PC-3 (cell line): ENCODE data around the gene RCAN1. TPM values are rescaled to one million over a fixed set of nuclear protein-coding genes. Genes with fewer than 3 reads are reported as not detected.

Source experiments
- ATAC-seq: fragments of 200-7000 bp; cut with Tn5 transposase; 2 replicates; pipeline ENCODE4 v1.9.1; 2020; ENCODE audit warnings: mild to moderate bottlenecking, moderate library complexity
- BruUV-seq: library from RNA; stranded (reverse); fragments of 400-500 nt; replicated peaks from 2 replicates; lab custom pipeline; 2021; lab: Mats Ljungman, UMichigan
- CTCF ChIA-PET: fragments of 300-600 bp; sonication (Branson Sonifier 250); formaldehyde crosslinking; loops from one replicate; lab custom pipeline; 2022; ENCODE audit warnings: antibody characterized with exemption; lab: Charles Lee
- POLR2A ChIA-PET: fragments of 300-600 bp; sonication (Branson Sonifier 250); formaldehyde crosslinking; loops from one replicate; lab custom pipeline; 2022; ENCODE audit warnings: antibody characterized with exemption; ENCODE audit not compliant: unreplicated experiment; lab: Charles Lee
- DNase-seq: peaks from one replicate; pipeline ENCODE4 v3.0.0-alpha.2; 2015
- H2AFZ ChIP-seq: fragments of 300-600 bp; sonication (generic); 2 replicates; pipeline ENCODE4 v1.6.0; 2016; ENCODE audit warnings: antibody characterized with exemption, low read length
- H3F3A ChIP-seq: fragments of 300-600 bp; sonication (generic); one replicate; pipeline ENCODE4 v1.6.0; 2017; ENCODE audit warnings: antibody characterized with exemption, low read length, control low read depth, mild to moderate bottlenecking; ENCODE audit not compliant: unreplicated experiment
- H3K27ac ChIP-seq: fragments of 300-600 bp; sonication (generic); 2 replicates; pipeline ENCODE4 v1.5.1; 2016; ENCODE audit warnings: mild to moderate bottlenecking, low read length
- H3K27me3 ChIP-seq: fragments of 300-600 bp; sonication (generic); 2 replicates; pipeline ENCODE4 v1.6.1; 2016; ENCODE audit warnings: low read length, mixed read lengths
- H3K36me3 ChIP-seq: fragments of 300-600 bp; sonication (generic); 2 replicates; pipeline ENCODE4 v1.6.1; 2016; ENCODE audit warnings: low read depth, mixed run types, low read length, mixed read lengths
- H3K4me1 ChIP-seq: fragments of 300-600 bp; sonication (generic); 2 replicates; pipeline ENCODE4 v1.5.1; 2016; ENCODE audit warnings: low read length; ENCODE audit not compliant: insufficient read depth
- H3K4me2 ChIP-seq: fragments of 300-600 bp; sonication (generic); 2 replicates; pipeline ENCODE4 v1.6.0; 2016; ENCODE audit warnings: low read length
- H3K4me3 ChIP-seq: fragments of 300-600 bp; sonication (generic); 2 replicates; pipeline ENCODE4 v1.5.1; 2016; ENCODE audit warnings: mild to moderate bottlenecking, low read length, mixed read lengths
- H3K79me2 ChIP-seq: fragments of 300-600 bp; sonication (generic); 2 replicates; pipeline ENCODE4 v1.6.1; 2017; ENCODE audit warnings: low read length, mixed read lengths
- H3K9ac ChIP-seq: fragments of 300-600 bp; sonication (generic); 2 replicates; pipeline ENCODE4 v1.6.0; 2016; ENCODE audit warnings: mild to moderate bottlenecking, low read length
- H3K9me2 ChIP-seq: fragments of 300-600 bp; sonication (generic); replicated peaks from 2 replicates; pipeline ENCODE4 v1.6.1; 2016; ENCODE audit warnings: mixed run types, low read length, mixed read lengths
- H3K9me3 ChIP-seq: fragments of 300-600 bp; sonication (generic); 2 replicates; pipeline ENCODE4 v1.6.1; 2016; ENCODE audit warnings: low read length, mixed read lengths
- H4K20me1 ChIP-seq: fragments of 300-600 bp; sonication (generic); 2 replicates; pipeline ENCODE4 v1.6.1; 2016; ENCODE audit warnings: low read length, mixed read lengths
- EZH2 ChIP-seq: fragments of 300-600 bp; sonication (generic); IDR thresholded peaks from one replicate; pipeline ENCODE4 v1.6.1; 2017; ENCODE audit warnings: antibody characterized with exemption, mild to moderate bottlenecking, low read length; ENCODE audit not compliant: unreplicated experiment
- EZH2phosphoT487 ChIP-seq: fragments of 300-600 bp; sonication (generic); IDR thresholded peaks from 2 replicates; pipeline ENCODE4 v1.6.1; 2018; ENCODE audit warnings: mild to moderate bottlenecking, antibody characterized with exemption, low read length, borderline replicate concordance
- intact Hi-C: fragments of 100-400 bp; cut with micrococcal nuclease; formaldehyde crosslinking; loops from 2 replicates; pipeline ENCODE4 v1.9.0; 2023
- total RNA-seq: library from RNA; depleted of rRNA; stranded (reverse); fragments of >200 nt; gene quantifications from 2 replicates; pipeline ENCODE4 v1.2.3, GENCODE V29; 2014
- TF ChIP-seq, protein P1 (sequence below): fragments of 300-600 bp; sonication (generic); conservative IDR thresholded peaks from 2 replicates; pipeline ENCODE4 v1.5.1; 2017; ENCODE audit warnings: antibody characterized with exemption, low read depth, mild to moderate bottlenecking, low read length

The RCAN1 gene
- total RNA-seq, 1 experiment from 2014 or later: 26.2 TPM

DNA sequence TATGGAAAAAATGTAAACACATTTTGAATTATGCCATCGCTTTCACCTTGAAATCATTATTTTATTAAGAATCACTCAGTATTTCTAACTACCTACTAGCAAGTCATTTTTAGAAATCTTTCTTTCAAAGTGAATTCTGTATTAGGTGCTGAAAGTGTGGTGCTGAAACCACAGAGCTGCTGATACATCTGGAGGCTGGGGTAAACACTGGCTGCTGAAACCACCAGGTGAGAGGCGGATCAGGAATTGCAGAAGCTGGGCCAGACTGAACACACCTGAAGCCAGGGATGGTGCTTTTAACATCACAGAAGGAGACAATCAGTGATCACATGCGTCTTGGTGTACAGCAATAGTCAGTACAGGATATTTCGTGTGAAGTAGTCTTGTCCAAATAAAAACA lies 60.7 kb downstream of the RCAN1 start:
- peak overlapping the region; percentile 70 for H3K9ac ChIP-seq
- TF ChIP-seq EZH2: no peak
- TF ChIP-seq EZH2phosphoT487: no peak
- TF ChIP-seq, protein P1, sequence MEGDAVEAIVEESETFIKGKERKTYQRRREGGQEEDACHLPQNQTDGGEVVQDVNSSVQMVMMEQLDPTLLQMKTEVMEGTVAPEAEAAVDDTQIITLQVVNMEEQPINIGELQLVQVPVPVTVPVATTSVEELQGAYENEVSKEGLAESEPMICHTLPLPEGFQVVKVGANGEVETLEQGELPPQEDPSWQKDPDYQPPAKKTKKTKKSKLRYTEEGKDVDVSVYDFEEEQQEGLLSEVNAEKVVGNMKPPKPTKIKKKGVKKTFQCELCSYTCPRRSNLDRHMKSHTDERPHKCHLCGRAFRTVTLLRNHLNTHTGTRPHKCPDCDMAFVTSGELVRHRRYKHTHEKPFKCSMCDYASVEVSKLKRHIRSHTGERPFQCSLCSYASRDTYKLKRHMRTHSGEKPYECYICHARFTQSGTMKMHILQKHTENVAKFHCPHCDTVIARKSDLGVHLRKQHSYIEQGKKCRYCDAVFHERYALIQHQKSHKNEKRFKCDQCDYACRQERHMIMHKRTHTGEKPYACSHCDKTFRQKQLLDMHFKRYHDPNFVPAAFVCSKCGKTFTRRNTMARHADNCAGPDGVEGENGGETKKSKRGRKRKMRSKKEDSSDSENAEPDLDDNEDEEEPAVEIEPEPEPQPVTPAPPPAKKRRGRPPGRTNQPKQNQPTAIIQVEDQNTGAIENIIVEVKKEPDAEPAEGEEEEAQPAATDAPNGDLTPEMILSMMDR: no peak
- DNase-seq: no peak
- H3K9me2 ChIP-seq: no peaks in the 10 kb centered on the region
- ChIA-PET POLR2A (interaction anchor here (1.3 kb wide), 1 partner anchor 28 kb away, joined by 14 read pairs; no protein-coding TSS in a partner anchor), CTCF (interaction anchor here (1.2 kb wide), 1 partner anchor 10 kb away, joined by 11 read pairs; no protein-coding TSS in a partner anchor)
- no peaks in the 10 kb centered on the region for H4K20me1 ChIP-seq
- 0 out of 2 replicates have a peak overlapping the region, but pooled peaks have one; percentile 73 for H3K4me2 ChIP-seq
- intact Hi-C loops: no loop called here
- BruUV-seq: no TSS peak
- no peaks in the 10 kb centered on the region for H3K27me3 ChIP-seq
- peaks cover 4% of the 10 kb centered on the region; the same call in 1 of the 2 replicates for H3K36me3 ChIP-seq
- no peak for ATAC-seq
- no peaks in the 10 kb centered on the region for H3F3A ChIP-seq
- H3K9me3 ChIP-seq: no peaks in the 10 kb centered on the region
- H3K4me1 ChIP-seq: peaks cover 31% of the 10 kb centered on the region
- no peak overlapping the region for H3K4me3 ChIP-seq
- no peak overlapping the region for H2AFZ ChIP-seq
- peak overlapping the region; percentile 97 for H3K27ac ChIP-seq
- H3K79me2 ChIP-seq: no peaks in the 10 kb centered on the region

DNA sequence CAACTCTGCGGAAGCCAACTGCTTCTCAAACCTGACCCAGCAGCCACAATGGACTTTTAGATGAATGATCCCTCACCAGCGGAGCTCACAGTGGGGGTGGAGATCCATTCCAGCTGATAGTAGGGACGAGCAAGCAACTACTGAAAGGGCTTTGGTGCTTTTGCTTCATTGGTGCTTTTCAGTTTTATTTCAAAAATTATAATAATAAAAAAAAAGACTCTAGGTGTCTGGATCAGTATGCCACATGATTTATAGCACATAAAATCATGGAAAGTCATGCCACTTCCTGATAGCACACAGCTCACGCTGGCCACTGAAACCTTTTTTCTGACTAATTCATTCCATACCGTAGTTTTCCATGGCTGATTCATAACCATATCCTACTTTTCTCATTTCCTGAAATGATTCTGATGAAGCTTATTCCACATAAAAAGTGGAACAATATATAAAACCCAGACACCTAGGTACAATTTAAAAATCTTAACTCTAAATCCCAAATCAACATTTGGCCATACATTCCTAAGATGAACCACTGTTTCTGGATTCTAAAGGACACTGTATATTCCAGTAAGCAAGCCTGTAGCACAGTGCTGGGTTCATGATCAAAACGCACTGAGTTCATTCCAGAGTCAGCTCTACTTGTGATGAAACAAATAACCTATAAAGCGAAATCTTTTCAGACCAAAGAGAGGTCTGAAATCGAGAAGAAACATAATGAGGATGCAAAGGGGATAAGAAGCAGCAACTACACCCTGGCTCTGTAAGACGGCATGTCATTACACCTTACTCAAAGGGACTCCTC lies 61.6 kb downstream of the RCAN1 start:
- no peaks in the 10 kb centered on the region for H4K20me1 ChIP-seq
- peak; percentile 90 for DNase-seq
- no peaks in the 10 kb centered on the region for H3K9me2 ChIP-seq
- H3K4me1 ChIP-seq: peaks cover 31% of the 10 kb centered on the region
- POLR2A ChIA-PET: interaction anchor here (1.3 kb wide), 1 partner anchor 27 kb away, joined by 14 read pairs; no protein-coding TSS in a partner anchor
- peak overlapping the region; percentile 70 for H3K9ac ChIP-seq
- BruUV-seq: TSS peak; percentile 85
- CTCF ChIA-PET: interaction anchor here (0.7 to 1.2 kb wide), 4 partner anchors 10 to 49 kb away, joined by 3 to 11 read pairs (median 4); no protein-coding TSS in a partner anchor
- no peaks in the 10 kb centered on the region for H3K27me3 ChIP-seq
- H3K4me3 ChIP-seq: peak overlapping the region; percentile 36; the same call in 1 of the 2 replicates
- H3K79me2 ChIP-seq: no peaks in the 10 kb centered on the region
- H3F3A ChIP-seq: no peaks in the 10 kb centered on the region
- H3K9me3 ChIP-seq: no peaks in the 10 kb centered on the region
- ATAC-seq: peak; percentile 95
- H2AFZ ChIP-seq: peak overlapping the region; percentile 68
- H3K36me3 ChIP-seq: peaks cover 4% of the 10 kb centered on the region; the same call in 1 of the 2 replicates
- peak overlapping the region; percentile 73 for H3K4me2 ChIP-seq
- TF ChIP-seq, protein P1: no peak
- TF ChIP-seq EZH2phosphoT487 (no peak), EZH2 (no peak)
- H3K27ac ChIP-seq: peak overlapping the region; percentile 97
- intact Hi-C loops: loop anchor here (1.0 kb wide), 1 partner anchor 27 kb away; no protein-coding TSS in a partner anchor
